ENCODE measurements around the gene CD69.
"Not testable (repeated sequence)": the region's sequence is repeated elsewhere in the genome, so short reads cannot be mapped to it uniquely, and the experiment has no call there.

The CD69 gene

GRCh38 chr12:9745199-9745598, 15.5 kb downstream of the CD69 start:
- no peak for DNase-seq

- no peak for DNase-seq
Measured at GRCh38 chr12:9742661-9743060, 18.0 kb downstream of the CD69 start.

- DNase-seq, result no peak
Measured at GRCh38 chr12:9741726-9742125, 19.0 kb downstream of the CD69 start.

DNA sequence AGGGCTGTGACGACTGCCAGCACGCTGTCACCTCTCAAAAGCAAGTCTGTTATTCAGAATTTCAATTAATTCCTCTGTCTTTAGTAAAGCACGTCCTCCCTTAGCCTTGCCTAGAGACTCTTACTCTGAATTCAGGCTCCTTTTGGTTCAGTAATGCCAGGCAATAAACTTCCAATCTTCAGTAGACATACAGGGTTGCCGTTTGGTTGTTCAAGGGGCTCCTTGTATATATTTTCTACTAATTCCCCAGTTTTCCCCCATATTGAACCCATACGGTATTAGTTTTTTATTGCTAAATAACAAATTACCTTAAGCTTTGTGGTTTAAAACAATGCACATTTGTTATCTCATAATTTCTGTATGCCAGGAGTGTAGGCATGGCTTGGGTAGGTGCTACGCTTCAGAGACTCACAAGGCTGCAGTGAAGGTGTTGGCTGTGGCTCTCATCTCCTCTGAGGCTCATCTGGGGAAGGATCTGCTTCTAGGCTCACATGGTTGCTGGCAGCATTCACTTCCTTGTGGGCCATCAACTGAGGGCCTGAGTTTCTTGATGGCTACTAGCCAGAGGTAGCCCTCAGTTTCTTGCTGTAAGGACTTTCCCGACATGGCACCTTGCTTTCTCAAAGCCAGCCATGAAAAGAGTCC, 20.5 kb downstream of the CD69 start:
- no peak for DNase-seq

- DNase-seq, result not testable (repeated sequence)
Measured at GRCh38 chr12:9739404-9740105, 21.1 kb downstream of the CD69 start.

DNA sequence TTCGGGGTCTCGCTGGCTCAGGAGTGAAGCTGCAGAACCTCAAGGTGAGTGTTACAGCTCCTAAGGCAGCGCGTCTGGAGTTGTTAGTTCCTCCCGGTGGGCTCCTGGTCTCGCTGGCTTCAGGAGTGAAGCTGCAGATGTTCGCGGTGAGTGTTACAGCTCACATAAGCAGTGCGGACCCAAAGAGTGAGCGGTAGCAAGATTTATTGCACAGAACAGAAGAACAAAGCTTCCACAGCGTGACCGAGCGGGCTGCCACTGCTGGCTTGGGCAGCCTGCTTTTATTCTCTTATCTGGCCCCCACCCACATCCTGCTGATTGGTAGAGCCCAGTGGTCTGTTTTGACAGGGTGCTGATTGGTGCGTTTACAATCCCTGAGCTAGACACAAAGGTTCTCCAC, 21.8 kb downstream of the CD69 start:
- DNase-seq, result not testable (repeated sequence)

GRCh38 chr12:9736936-9737705, 23.6 kb downstream of the CD69 start:
- no peak for DNase-seq

DNA sequence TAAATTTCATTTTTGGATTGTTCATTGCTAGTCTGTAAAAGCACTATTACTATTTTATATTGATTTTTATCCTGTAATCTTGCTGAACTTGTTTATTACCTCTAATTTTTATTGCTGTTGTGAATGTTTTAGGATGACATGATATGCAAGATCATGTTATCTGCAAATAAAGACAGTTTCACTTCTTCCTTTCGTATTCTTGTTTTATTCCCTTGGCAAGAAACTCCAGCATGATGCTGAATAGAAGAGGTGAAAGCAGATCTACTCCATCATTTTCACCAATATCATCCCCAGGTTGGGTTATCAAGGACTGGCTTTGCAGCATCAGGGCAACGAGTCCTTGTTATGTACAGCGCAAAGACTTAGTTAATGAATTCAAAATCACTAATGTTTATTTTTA, 25.1 kb downstream of the CD69 start:
- no peak for DNase-seq

DNA sequence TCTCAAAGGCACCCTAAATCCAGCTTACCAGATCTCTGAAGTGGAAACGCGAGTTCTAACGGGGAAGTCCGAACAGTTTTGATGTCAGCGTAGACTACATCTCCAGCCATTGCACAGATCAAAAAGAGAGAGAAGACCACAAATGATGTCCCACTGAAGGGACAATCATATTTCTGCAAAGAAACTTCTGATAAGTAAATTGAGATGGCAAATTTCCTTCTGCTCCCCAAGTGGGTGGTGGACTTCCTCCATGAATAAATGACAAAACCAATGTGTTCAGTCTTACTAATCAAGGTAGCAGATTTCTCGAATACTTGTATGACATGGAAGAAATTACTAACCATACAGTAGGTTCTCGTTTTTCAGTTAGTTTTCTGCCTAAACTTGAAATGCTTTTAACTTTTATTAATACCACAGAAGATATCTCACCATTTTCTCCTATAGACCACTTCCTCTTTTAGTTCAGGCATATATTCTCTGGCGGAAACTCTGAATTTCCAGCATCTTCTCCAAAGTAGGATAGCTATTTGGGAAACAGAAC, 27.7 kb downstream of the CD69 start, which contains the start of gene CLECL1:
CLECL1 (minus strand) TSS at position 177 of the 541 bp plus-strand sequence.
- DNase-seq, result no peak

DNA sequence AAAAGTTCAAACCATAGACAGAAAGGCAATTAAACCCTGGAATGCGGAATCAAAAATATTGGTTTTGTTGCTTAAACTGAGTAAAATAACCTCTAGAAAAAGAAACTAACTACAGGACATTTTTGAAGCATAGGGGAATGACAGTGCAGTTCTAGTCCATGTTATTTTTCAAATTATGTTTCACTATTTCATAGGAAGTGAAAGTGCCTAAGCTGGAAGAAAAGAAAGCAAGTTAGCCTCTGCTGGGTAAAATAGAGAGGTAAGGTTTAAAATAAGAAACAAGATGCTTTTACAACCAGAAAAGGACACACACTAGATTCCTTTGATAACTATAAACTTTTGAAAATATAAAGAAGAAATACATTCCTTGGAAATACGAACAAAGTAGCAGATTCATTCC, 28.9 kb downstream of the CD69 start:
- DNase-seq, result no peak

DNA sequence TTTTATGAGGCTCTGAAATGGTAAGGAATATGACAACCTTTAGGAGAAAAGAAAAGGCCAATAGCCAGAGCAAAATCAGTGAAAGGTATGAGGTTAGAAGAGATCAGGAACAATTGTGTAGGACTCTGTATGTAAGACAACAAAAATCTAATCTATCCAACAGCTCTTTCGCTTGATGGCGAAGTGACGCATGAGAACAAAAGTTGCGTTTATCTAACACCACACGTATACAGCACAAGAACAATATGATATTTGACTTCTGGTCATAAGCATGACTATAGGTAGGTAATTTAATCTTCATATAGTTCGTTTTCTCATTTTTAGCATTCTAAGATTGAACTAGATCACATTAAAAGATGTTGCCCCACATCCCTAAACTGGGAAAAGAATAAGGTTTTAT, 29.3 kb downstream of the CD69 start:
- no peak for DNase-seq

- no peak for DNase-seq
Measured at GRCh38 chr12:9730591-9730990, 30.1 kb downstream of the CD69 start.

DNA sequence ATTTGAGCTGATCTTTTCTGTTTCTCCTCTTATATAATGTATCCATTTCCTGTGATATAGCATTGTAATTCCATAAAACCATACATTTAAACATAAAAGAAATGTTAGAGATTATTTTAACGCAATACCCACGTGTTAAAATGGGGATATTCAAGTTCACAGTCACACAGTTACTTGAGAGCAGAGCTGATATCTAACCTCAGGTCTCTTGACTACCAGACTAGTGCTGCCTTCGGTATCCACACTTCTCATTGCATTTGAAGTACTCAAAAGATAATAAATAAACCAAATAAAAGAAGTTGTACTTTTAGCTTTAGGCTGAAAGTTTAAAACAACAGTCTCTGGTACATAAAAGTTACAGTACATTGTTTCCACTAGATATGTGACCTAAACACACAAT, 30.7 kb downstream of the CD69 start:
- DNase-seq, result no peak

- DNase-seq, result no peak
Measured at GRCh38 chr12:9729082-9729481, 31.6 kb downstream of the CD69 start.

DNA sequence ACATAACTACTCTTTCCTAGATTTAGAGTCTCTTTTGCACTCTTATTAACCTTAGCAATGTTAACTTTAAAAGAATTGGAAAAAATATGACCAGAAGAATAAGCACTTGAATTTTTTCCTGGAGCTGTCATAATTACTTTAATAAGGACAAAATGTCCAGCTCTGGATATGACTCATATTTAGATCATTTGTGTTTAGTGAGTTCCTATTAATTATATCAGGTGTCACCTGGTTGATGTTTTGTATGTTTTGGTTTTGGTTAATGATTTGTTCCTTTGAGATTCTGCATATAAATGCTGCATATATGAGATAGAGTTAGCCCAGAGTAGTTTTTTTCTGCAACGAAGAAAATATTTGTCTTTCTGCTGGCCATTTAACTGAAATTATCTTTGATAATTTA, 32.9 kb downstream of the CD69 start:
- no peak for DNase-seq

GRCh38 chr12:9725213-9725870, 35.4 kb downstream of the CD69 start:
- DNase-seq, result no peak

- no peak for DNase-seq
Measured at GRCh38 chr12:9724023-9724422, 36.7 kb downstream of the CD69 start.

DNA sequence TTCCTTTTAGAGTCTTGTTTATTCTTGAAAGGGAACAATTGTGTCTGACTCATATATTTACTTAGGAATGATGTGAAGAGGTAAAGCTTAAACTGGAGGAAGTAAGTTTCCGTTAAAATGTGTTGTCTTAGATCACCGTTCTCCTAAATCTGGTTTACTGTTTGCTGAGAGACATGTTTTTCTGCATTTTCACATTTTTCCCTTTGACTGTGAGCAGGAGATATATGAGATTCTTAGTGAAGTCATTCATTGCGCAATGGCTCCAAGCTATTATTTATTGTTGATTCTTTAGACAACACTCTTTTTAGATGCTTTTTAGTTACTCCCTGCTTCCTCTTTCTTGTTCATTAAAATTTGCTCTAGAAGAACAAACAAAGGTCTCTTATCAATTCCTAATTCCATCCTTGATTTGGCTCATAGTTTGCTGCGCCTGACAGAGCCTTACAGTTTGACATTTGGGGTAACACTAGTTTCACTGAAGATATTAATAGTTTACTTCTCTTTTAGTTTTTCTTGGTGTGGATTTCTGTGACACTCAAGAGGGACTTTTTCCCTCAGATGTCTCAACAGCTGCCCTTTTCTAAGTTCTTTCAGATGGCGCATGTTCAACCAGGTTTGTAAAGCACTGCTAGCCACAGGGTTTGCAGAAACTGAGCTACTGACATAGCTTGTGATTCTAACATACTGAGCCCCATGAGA, 39.2 kb downstream of the CD69 start:
- no peak for DNase-seq

DNA sequence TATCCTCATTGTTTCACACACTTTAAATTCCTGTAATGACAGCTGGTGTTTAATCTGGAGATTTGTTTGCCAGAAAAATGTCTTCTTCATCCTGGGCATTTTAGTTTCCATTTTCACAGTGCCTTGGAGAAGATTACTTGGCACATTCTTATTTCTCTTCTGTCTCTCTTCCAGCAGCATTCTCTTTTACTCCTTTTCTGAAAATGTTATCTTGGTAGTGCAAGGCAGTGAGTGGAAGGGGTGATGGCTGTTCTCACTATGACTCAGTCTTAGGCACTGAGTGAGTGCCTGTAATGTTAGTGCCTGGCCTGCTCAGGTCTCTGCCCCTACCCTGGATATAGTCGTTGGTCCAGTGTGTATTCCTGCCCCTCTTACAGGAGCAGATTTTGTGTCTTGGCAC, 40.9 kb downstream of the CD69 start:
- no peak for DNase-seq

- no peak for DNase-seq
Measured at GRCh38 chr12:9718968-9719367, 41.7 kb downstream of the CD69 start.

GRCh38 chr12:9717070-9717925, 43.4 kb downstream of the CD69 start:
- no peak for DNase-seq

Data from COR-L47 (cell line).